Measurements from ENCODE around the gene S100P. TPM values are rescaled to one million over a fixed set of nuclear protein-coding genes. Genes with fewer than 3 reads are reported as not detected.

S100P gene
- total and polyA plus RNA-seq, 2 of the 4 experiments (the other 2 are of a cell fraction): not detected

- H4K20me1 ChIP-seq (ENCODE audit: insufficient read depth, low read length): 0 out of 2 replicates have a peak, but pooled peaks cover 2% of the 10 kb centered on the region
- ChIA-PET CTCF (no interaction called here), POLR2A (ENCODE audit: unreplicated experiment) (no interaction called here)
- dilution Hi-C loops (cut with HindIII; ENCODE audit: low sequenced_read_pairs, unreplicated experiment) (no loop called here), in situ Hi-C loops (cut with MboI; ENCODE audit: low sequenced_read_pairs) (no loop called here), intact Hi-C loops (cut with micrococcal nuclease) (no loop called here)
- H3K9ac ChIP-seq (ENCODE audit: low read depth, low read length): no peak overlapping the region
- ATAC-seq (ENCODE audit: low read depth) (peak; percentile 31; the same call in 1 of the 2 replicates), DNase-seq (no peak)
- H3K4ac ChIP-seq (ENCODE audit: low read depth, low read length): no peak overlapping the region
- H3K18ac ChIP-seq (ENCODE audit: low read depth, low read length): no peak overlapping the region
- 13% methylated on average over 26 of the region's 55 CpGs; no CpG with 5 or more reads in 1 of the 2 experiments for WGBS, 2 experiments (ENCODE audit: extremely low coverage in 2 of 2, insufficient read length in 1 of 2)
- H3K23ac ChIP-seq (ENCODE audit: low read depth, low read length): no peak overlapping the region
- no peak overlapping the region for H2AK5ac ChIP-seq (ENCODE audit: low read depth, low read length)
- peaks cover 11% of the 10 kb centered on the region for H3K9me1 ChIP-seq (ENCODE audit: insufficient read depth, low read length)
- no peak overlapping the region for H4K91ac ChIP-seq (ENCODE audit: insufficient read depth, low read depth, low read length)
- H3K9me3 ChIP-seq (ENCODE audit: control insufficient read depth, insufficient read depth, low read length): no peaks in the 10 kb centered on the region
- peaks cover 5% of the 10 kb centered on the region; the same call in 1 of the 2 replicates for H3K4me1 ChIP-seq (ENCODE audit: control insufficient read depth, insufficient read depth, low read length)
- no peak overlapping the region for H2AK9ac ChIP-seq (replicated peaks; ENCODE audit: low read depth, low read length, poor library complexity)
- H3K79me1 ChIP-seq (ENCODE audit: low read depth in 1 of 2, low read length in 2 of 2): no peaks in the 10 kb centered on the region
- no peak for TF ChIP-seq RCOR1 (IDR thresholded peaks at IDR 0.05; ENCODE audit: insufficient replicate concordance, low read length)
- TF ChIP-seq MAZ (IDR thresholded peaks at IDR 0.05; ENCODE audit: borderline replicate concordance, low read depth, low read length): no peak
- no peak for TF ChIP-seq SMC3 (IDR thresholded peaks at IDR 0.05; ENCODE audit: low read depth, low read length)
- TF ChIP-seq MXI1 (IDR thresholded peaks at IDR 0.05; ENCODE audit: borderline replicate concordance, low read depth, low read length): no peak
- TF ChIP-seq USF2 (IDR thresholded peaks at IDR 0.05; ENCODE audit: low read depth, low read length): no peak
- no peak for TF ChIP-seq CEBPB (IDR thresholded peaks at IDR 0.05; ENCODE audit: low read depth, low read length)
- H2BK5ac ChIP-seq (ENCODE audit: low read depth, low read length, poor library complexity, severe bottlenecking): no peak overlapping the region
- no peak overlapping the region for H3K4me3 ChIP-seq (ENCODE audit: insufficient read depth, low read depth, low read length)
- no peak overlapping the region for H2BK120ac ChIP-seq (ENCODE audit: low read depth, low read length)
- no peak overlapping the region for H4K5ac ChIP-seq (ENCODE audit: low read depth, low read length)
- peak overlapping the region; percentile 39 for H2AFZ ChIP-seq (replicated peaks; ENCODE audit: low read length, poor library complexity)
- no peak overlapping the region; the same call in 1 of the 2 replicates for H3K4me2 ChIP-seq (ENCODE audit: low read depth, low read length)
- H3K56ac ChIP-seq (ENCODE audit: extremely low read depth, insufficient read depth, low read length): no peak overlapping the region
- H4K8ac ChIP-seq (ENCODE audit: low read depth in 2 of 2, low read length in 2 of 2): no peak overlapping the region
- H3K27ac ChIP-seq (ENCODE audit: insufficient read depth, low read length): no peak overlapping the region
- no peak overlapping the region for H2BK15ac ChIP-seq (ENCODE audit: low read depth, low read length)
- no TSS peak for BruUV-seq (replicated peaks)
- peaks cover 22% of the 10 kb centered on the region for H3K27me3 ChIP-seq (ENCODE audit: control insufficient read depth, insufficient read depth, low read length)
- H3K36me3 ChIP-seq (ENCODE audit: control insufficient read depth, insufficient read depth, low read length): no peaks in the 10 kb centered on the region
- no peak overlapping the region for H3K14ac ChIP-seq (replicated peaks; ENCODE audit: low read depth, low read length)
- no peak overlapping the region for H2BK20ac ChIP-seq (ENCODE audit: low read depth, low read length)
Measured at GRCh38 chr4:6663596-6664393, 29.9 kb upstream of the S100P start.
